ENCODE data around the gene KRI1. TPM values are rescaled to one million over a fixed set of nuclear protein-coding genes. Genes with fewer than 3 reads are reported as not detected.

KRI1 gene
- total and polyA plus RNA-seq, 10 donors: 24.9 to 43.3 (median 31.7) TPM

- intact Hi-C loops (cut with DNase I; ENCODE audit: low total_unique reads): no loop called here
- no peak for TF ChIP-seq POLR2A (IDR thresholded peaks at IDR 0.05)
- peak in 2 of 3 donors; percentile 11 to 82 for TF ChIP-seq POLR2AphosphoS5 (IDR thresholded peaks at IDR 0.05)
- peaks cover 6 to 98% (median 76%) of the 10 kb centered on the region in 7 donors for H3K27me3 ChIP-seq (replicated peaks in 1 of 7)
- 76 to 87% (median 84%) methylated on average over 5 of the region's 5 CpGs for WGBS, 5 donors
- H3K9me3 ChIP-seq: no peaks in the 10 kb centered on the region
- peaks cover 20 to 60% (median 39%) of the 10 kb centered on the region in 6 donors for H3K4me1 ChIP-seq
- no peak for DNase-seq
- H3K4me3 ChIP-seq: peak overlapping the region in 4 of 8 donors; percentile 46 to 71 (median 50)
- H3K36me3 ChIP-seq: peaks cover 0 to 9% (median 0%) of the 10 kb centered on the region in 6 donors
- H3K27ac ChIP-seq: peak overlapping the region in 7 of 8 donors; percentile 60 to 88 (median 76)
Measured at GRCh38 chr19:10516064-10516385, 49.8 kb downstream of the KRI1 start.

GRCh38 chr19:10514211-10515145 is 51.3 kb downstream of the KRI1 start:
- Histone ChIP-seq H3K4me3 (peak overlapping the region in 6 of 8 donors; percentile 1 to 71 (median 10)), H3K9me3 (no peaks in the 10 kb centered on the region), H3K27ac (peak overlapping the region in 5 of 8 donors; percentile 22 to 88 (median 85)), H3K36me3 (peaks cover 0 to 9% (median 0%) of the 10 kb centered on the region in 6 donors), H3K4me1 (peaks cover 20 to 74% (median 48%) of the 10 kb centered on the region in 6 donors), H3K27me3 (replicated peaks in 1 of 7) (peaks cover 6 to 100% (median 69%) of the 10 kb centered on the region in 7 donors)
- 11 to 23% (median 15%) methylated on average over 45 to 107 of the region's 107 CpGs for WGBS, 5 donors
- no peak for DNase-seq
- TF ChIP-seq CTCF (IDR thresholded peaks at IDR 0.05 in 8 of 11, conservative IDR thresholded peaks at IDR 0.05 in 3 of 11) (peak in 3 of 11 experiments; percentile 2 to 21 (median 9)), POLR2AphosphoS5 (IDR thresholded peaks at IDR 0.05) (peak in 1 of 3 donors; percentile 3), POLR2A (IDR thresholded peaks at IDR 0.05) (no peak)
- intact Hi-C loops (cut with DNase I; ENCODE audit: low total_unique reads): no loop called here

- no peak for TF ChIP-seq POLR2AphosphoS5 (IDR thresholded peaks at IDR 0.05)
- TF ChIP-seq POLR2A (IDR thresholded peaks at IDR 0.05): no peak
- intact Hi-C loops (cut with DNase I; ENCODE audit: low total_unique reads): no loop called here
- Histone ChIP-seq H3K9me3 (no peaks in the 10 kb centered on the region), H3K4me3 (no peak overlapping the region), H3K27me3 (replicated peaks in 1 of 7) (peaks cover 6 to 92% (median 58%) of the 10 kb centered on the region in 7 donors), H3K4me1 (peaks cover 17 to 74% (median 37%) of the 10 kb centered on the region in 6 donors), H3K27ac (no peak overlapping the region), H3K36me3 (peaks cover 0 to 9% (median 0%) of the 10 kb centered on the region in 6 donors)
- DNase-seq: no peak
- WGBS, 5 donors: 83 to 90% (median 86%) methylated on average over 7 of the region's 7 CpGs
Measured at GRCh38 chr19:10513223-10513622, 52.6 kb downstream of the KRI1 start.

- TF ChIP-seq POLR2AphosphoS5 (IDR thresholded peaks at IDR 0.05) (peak in 2 of 3 donors; percentile 4 to 58), CTCF (IDR thresholded peaks at IDR 0.05 in 8 of 11, conservative IDR thresholded peaks at IDR 0.05 in 3 of 11) (peak; percentile 30 to 79 (median 55)), POLR2A (IDR thresholded peaks at IDR 0.05) (no peak)
- Histone ChIP-seq H3K4me3 (no peak overlapping the region), H3K9me3 (no peaks in the 10 kb centered on the region), H3K36me3 (peaks cover 0 to 9% (median 0%) of the 10 kb centered on the region in 6 donors), H3K4me1 (peaks cover 10 to 56% (median 26%) of the 10 kb centered on the region in 6 donors), H3K27ac (peak overlapping the region in 2 of 8 donors; percentile 35 to 36), H3K27me3 (replicated peaks in 1 of 7) (peaks cover 6 to 64% (median 35%) of the 10 kb centered on the region in 7 donors)
- no peak for DNase-seq
- 3 to 7% (median 7%) methylated on average over 5 to 15 of the region's 15 CpGs for WGBS, 5 donors
- intact Hi-C loops (cut with DNase I; ENCODE audit: low total_unique reads): no loop called here
Measured at GRCh38 chr19:10510301-10510802, 55.5 kb downstream of the KRI1 start.
